GM12878 (cell line): ENCODE data around the gene UQCRC1. TPM values are rescaled to one million over a fixed set of nuclear protein-coding genes. Genes with fewer than 3 reads are reported as not detected.

Experiments used
- ATAC-seq: fragments of 200-7000 bp; cut with Tn5 transposase; 3 replicates; pipeline ENCODE4 v1.9.1; 2020; ENCODE audit warnings: mild to moderate bottlenecking, moderate library complexity
- BruUV-seq: library from RNA; stranded (reverse); fragments of 400-500 nt; replicated peaks from 2 replicates; lab custom pipeline; 2021; lab: Mats Ljungman, UMichigan
- CTCF ChIA-PET: fragments of 300-600 bp; sonication (Branson Sonifier 250); formaldehyde crosslinking; extraction: SDS; loops from one replicate; lab custom pipeline; 2021; ENCODE audit warnings: inconsistent platforms; lab: Yijun Ruan, JAX
- POLR2A ChIA-PET: fragments of 350-600 bp; formaldehyde crosslinking; extraction: SDS; loops from one replicate; lab custom pipeline; 2021; ENCODE audit warnings: inconsistent platforms; lab: Charles Lee
- RAD21 ChIA-PET: fragments of 300-600 bp; sonication (Branson Sonifier 250); formaldehyde crosslinking; loops from one replicate; lab custom pipeline; 2023; ENCODE audit warnings: antibody characterized with exemption; ENCODE audit not compliant: unreplicated experiment; lab: Charles Lee
- SMC1A ChIA-PET: fragments of 300-600 bp; sonication (Branson Sonifier 250); formaldehyde crosslinking; loops from one replicate; lab custom pipeline; 2023; ENCODE audit not compliant: unreplicated experiment, uncharacterized antibody; lab: Charles Lee
- DNase-seq: peaks from one replicate; pipeline ENCODE4 v3.0.0-alpha.2; 2011; ENCODE audit warnings: low read depth, low spot score
- FAIRE-seq: peaks from 3 replicates; lab custom pipeline; 2011; peaks lifted over from hg19 to GRCh38; lab: Jason Lieb, UNC
- H2AFZ ChIP-seq: 2 replicates; pipeline ENCODE4 v1.6.0; 2011; ENCODE audit warnings: low read depth, low read length, control low read depth; ENCODE audit not compliant: control insufficient read depth
- H3K27ac ChIP-seq: 2 replicates; pipeline ENCODE4 v1.5.1; 2011; ENCODE audit warnings: control low read depth; ENCODE audit not compliant: control insufficient read depth, insufficient read depth
- H3K27me3 ChIP-seq, 2 experiments: replicated peaks in 1 of 2; 2 replicates each; pipeline versions ENCODE4 v1.6.0 to v1.6.1; 2011; ENCODE audit warnings: low read length in 1 of 2; ENCODE audit not compliant: control insufficient read depth in 2 of 2, insufficient read depth in 2 of 2
- H3K36me3 ChIP-seq, 2 experiments: 2 replicates each; pipeline ENCODE4 v1.5.1; 2011; ENCODE audit warnings: low read length in 1 of 2; ENCODE audit not compliant: control insufficient read depth in 2 of 2, insufficient read depth in 2 of 2
- H3K4me1 ChIP-seq: 2 replicates; pipeline ENCODE4 v1.6.1; 2011; ENCODE audit warnings: mild to moderate bottlenecking, low read length, moderate library complexity, mixed read lengths; ENCODE audit not compliant: control insufficient read depth, insufficient read depth
- H3K4me2 ChIP-seq: 2 replicates; pipeline ENCODE4 v1.6.0; 2011; ENCODE audit warnings: control low read depth; ENCODE audit not compliant: control insufficient read depth, insufficient read depth
- H3K4me3 ChIP-seq: fragments of 200-600 bp; sonication (generic); 2 replicates; pipeline ENCODE4 v1.5.1; 2016
- H3K79me2 ChIP-seq: 2 replicates; pipeline ENCODE4 v1.6.0; 2011; ENCODE audit warnings: low read length; ENCODE audit not compliant: control insufficient read depth, insufficient read depth
- H3K9ac ChIP-seq: 2 replicates; pipeline ENCODE4 v1.8.0; 2011; ENCODE audit warnings: low read length, control low read depth, mixed read lengths; ENCODE audit not compliant: control insufficient read depth, insufficient read depth
- H3K9me3 ChIP-seq: replicated peaks from 3 replicates; pipeline ENCODE4 v1.5.1; 2011; ENCODE audit warnings: mild to moderate bottlenecking, low read length; ENCODE audit not compliant: control insufficient read depth, insufficient read depth
- H4K20me1 ChIP-seq: 2 replicates; pipeline ENCODE4 v1.6.0; 2011; ENCODE audit not compliant: control insufficient read depth, insufficient read depth
- CBFB ChIP-seq: IDR thresholded peaks from 2 replicates; pipeline ENCODE4 v1.6.1; 2016; ENCODE audit warnings: antibody characterized with exemption, low read depth
- EED ChIP-seq: sonication (generic); IDR thresholded peaks from 2 replicates; pipeline ENCODE4 v1.6.1; 2016; ENCODE audit warnings: antibody characterized with exemption, low read depth
- HCFC1 ChIP-seq: fragments of 150-350 bp; IDR thresholded peaks from 2 replicates; pipeline ENCODE4 v1.6.1; 2014; ENCODE audit warnings: low read length
- PML ChIP-seq: IDR thresholded peaks from 2 replicates; pipeline ENCODE4 v1.6.1; 2012; ENCODE audit warnings: low read length, inconsistent platforms
- POU2F2 ChIP-seq: IDR thresholded peaks from 3 replicates; pipeline ENCODE4 v1.6.1; 2011; ENCODE audit warnings: low read depth, mild to moderate bottlenecking, low read length, borderline replicate concordance
- SMAD5 ChIP-seq: IDR thresholded peaks from 2 replicates; pipeline ENCODE4 v1.6.1; 2016; ENCODE audit warnings: antibody characterized with exemption, low read depth
- SREBF2 ChIP-seq: IDR thresholded peaks from 2 replicates; pipeline ENCODE4 v1.6.1; 2012; ENCODE audit warnings: mild to moderate bottlenecking, low read length
- TAF1 ChIP-seq: IDR thresholded peaks from 2 replicates; pipeline ENCODE4 v1.6.1; 2011; ENCODE audit warnings: mild to moderate bottlenecking, low read depth, low read length, borderline replicate concordance
- ZNF384 ChIP-seq: IDR thresholded peaks from 2 replicates; pipeline ENCODE4 v1.6.1; 2012; ENCODE audit warnings: low read depth, mild to moderate bottlenecking, low read length, improper control_type of control experiment, borderline replicate concordance
- WGBS: methylation state at CpG from one replicate; pipeline ENCODE4 v1.1.6; 2016; ENCODE audit warnings: low lambda C conversion rate; ENCODE audit not compliant: insufficient replicate concordance, insufficient coverage; ENCODE audit errors: missing lambda C conversion rate; 5-methylcytosine and 5-hydroxymethylcytosine counted together
- in situ Hi-C: fragments of 300-500 bp; cut with MboI; formaldehyde crosslinking; loops from 9 replicates; pipeline ENCODE4 v1.14.3; 2018; ENCODE audit warnings: mixed read lengths
- intact Hi-C: fragments of 100-400 bp; cut with micrococcal nuclease; formaldehyde crosslinking; loops from one replicate; pipeline ENCODE4 v1.14.2; 2022; ENCODE audit not compliant: unreplicated experiment
- polyA plus RNA-seq, 11 experiments: library from polyadenylated mRNA; depleted of rRNA in 4 of 11; unstranded in 6 of 11; stranded (reverse) in 5 of 11; fragments of >200 nt; fragmentation: Nextera tagmentation in 4 of 11; fragmentation: Illumina TruSeq in 1 of 11; extraction: Ambion mirVana in 4 of 11; extraction: Trizol in 1 of 11; gene quantifications; 1 replicate in 1 of 11; 2 replicates in 10 of 11; pipeline versions ENCODE4 v1.2.1 to v1.2.3, GENCODE V29; 2011 to 2016; ENCODE audit warnings: inconsistent platforms in 2 of 11, missing spikeins in 2 of 11, low read depth in 1 of 11
- total RNA-seq, 4 experiments: library from RNA; depleted of rRNA in 3 of 4; stranded (reverse); fragments of >200 nt in 3 of 4; fragmentation: Illumina TruSeq in 1 of 4; extraction: Trizol in 1 of 4; gene quantifications; 2 replicates each; pipeline versions ENCODE4 v1.2.1 to v1.2.3, GENCODE V29; 2013 to 2021
- TF ChIP-seq, protein P1 (sequence below): fragments of 450-650 bp; conservative IDR thresholded peaks from 2 replicates; pipeline ENCODE4 v1.6.1; 2017; ENCODE audit warnings: mild to moderate bottlenecking, moderate library complexity
- TF ChIP-seq, protein P2 (sequence below): IDR thresholded peaks from 2 replicates; pipeline ENCODE4 v1.6.1; 2011; ENCODE audit warnings: mild to moderate bottlenecking, low read depth, low read length, moderate library complexity; ENCODE audit not compliant: insufficient replicate concordance
- TF ChIP-seq, protein P3 (sequence below): fragments of 450-650 bp; formaldehyde crosslinking; IDR thresholded peaks from 2 replicates; pipeline ENCODE4 v1.4.0; 2020; ENCODE audit warnings: mild to moderate bottlenecking, moderate library complexity
- TF ChIP-seq, protein P4 (sequence below): fragments of 450-650 bp; IDR thresholded peaks from 2 replicates; pipeline ENCODE4 v1.6.1; 2017; ENCODE audit warnings: borderline replicate concordance

Gene UQCRC1
- total and polyA plus RNA-seq, 10 of the 15 experiments (the other 5 are each of a cell fraction or from before 2014, with no cell fraction given), result 116 to 426 (median 228) TPM

DNA sequence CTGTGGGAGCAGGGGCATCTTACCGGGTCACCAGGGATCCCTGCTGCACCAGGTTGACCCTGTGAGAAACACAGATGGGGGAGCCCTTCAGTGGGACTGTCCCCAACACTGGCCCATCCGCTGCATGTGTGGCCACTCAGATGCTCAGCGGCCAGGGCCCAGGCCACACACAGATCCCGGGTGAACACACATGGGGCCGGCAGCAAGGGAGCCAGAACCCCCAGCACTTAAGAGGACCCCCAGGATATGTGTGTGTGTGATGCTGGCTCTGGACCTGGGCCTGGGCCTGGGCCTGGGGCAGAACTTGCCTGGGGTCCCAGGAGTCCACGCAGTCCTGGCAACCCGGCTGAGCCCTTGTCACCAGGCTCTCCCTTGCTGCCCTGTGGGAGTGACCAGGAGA is 41.0 kb downstream of the UQCRC1 start:
- RAD21 ChIA-PET, result no interaction called here
- no TSS peak for BruUV-seq
- no peak for ATAC-seq
- FAIRE-seq, result no peak
- TF ChIP-seq SMAD5, result no peak
- no peak for TF ChIP-seq EED
- TF ChIP-seq TAF1, result no peak
- TF ChIP-seq, protein P1, sequence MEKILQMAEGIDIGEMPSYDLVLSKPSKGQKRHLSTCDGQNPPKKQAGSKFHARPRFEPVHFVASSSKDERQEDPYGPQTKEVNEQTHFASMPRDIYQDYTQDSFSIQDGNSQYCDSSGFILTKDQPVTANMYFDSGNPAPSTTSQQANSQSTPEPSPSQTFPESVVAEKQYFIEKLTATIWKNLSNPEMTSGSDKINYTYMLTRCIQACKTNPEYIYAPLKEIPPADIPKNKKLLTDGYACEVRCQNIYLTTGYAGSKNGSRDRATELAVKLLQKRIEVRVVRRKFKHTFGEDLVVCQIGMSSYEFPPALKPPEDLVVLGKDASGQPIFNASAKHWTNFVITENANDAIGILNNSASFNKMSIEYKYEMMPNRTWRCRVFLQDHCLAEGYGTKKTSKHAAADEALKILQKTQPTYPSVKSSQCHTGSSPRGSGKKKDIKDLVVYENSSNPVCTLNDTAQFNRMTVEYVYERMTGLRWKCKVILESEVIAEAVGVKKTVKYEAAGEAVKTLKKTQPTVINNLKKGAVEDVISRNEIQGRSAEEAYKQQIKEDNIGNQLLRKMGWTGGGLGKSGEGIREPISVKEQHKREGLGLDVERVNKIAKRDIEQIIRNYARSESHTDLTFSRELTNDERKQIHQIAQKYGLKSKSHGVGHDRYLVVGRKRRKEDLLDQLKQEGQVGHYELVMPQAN, result no peak
- TF ChIP-seq, protein P2, sequence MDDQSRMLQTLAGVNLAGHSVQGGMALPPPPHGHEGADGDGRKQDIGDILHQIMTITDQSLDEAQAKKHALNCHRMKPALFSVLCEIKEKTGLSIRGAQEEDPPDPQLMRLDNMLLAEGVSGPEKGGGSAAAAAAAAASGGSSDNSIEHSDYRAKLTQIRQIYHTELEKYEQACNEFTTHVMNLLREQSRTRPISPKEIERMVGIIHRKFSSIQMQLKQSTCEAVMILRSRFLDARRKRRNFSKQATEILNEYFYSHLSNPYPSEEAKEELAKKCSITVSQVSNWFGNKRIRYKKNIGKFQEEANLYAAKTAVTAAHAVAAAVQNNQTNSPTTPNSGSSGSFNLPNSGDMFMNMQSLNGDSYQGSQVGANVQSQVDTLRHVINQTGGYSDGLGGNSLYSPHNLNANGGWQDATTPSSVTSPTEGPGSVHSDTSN, result no peak
- TF ChIP-seq CBFB, result no peak
- TF ChIP-seq SREBF2, result no peak
- no peak for TF ChIP-seq POU2F2
- TF ChIP-seq ZNF384, result no peak
- no peak for TF ChIP-seq HCFC1
- TF ChIP-seq PML, result no peak
- TF ChIP-seq, protein P3, sequence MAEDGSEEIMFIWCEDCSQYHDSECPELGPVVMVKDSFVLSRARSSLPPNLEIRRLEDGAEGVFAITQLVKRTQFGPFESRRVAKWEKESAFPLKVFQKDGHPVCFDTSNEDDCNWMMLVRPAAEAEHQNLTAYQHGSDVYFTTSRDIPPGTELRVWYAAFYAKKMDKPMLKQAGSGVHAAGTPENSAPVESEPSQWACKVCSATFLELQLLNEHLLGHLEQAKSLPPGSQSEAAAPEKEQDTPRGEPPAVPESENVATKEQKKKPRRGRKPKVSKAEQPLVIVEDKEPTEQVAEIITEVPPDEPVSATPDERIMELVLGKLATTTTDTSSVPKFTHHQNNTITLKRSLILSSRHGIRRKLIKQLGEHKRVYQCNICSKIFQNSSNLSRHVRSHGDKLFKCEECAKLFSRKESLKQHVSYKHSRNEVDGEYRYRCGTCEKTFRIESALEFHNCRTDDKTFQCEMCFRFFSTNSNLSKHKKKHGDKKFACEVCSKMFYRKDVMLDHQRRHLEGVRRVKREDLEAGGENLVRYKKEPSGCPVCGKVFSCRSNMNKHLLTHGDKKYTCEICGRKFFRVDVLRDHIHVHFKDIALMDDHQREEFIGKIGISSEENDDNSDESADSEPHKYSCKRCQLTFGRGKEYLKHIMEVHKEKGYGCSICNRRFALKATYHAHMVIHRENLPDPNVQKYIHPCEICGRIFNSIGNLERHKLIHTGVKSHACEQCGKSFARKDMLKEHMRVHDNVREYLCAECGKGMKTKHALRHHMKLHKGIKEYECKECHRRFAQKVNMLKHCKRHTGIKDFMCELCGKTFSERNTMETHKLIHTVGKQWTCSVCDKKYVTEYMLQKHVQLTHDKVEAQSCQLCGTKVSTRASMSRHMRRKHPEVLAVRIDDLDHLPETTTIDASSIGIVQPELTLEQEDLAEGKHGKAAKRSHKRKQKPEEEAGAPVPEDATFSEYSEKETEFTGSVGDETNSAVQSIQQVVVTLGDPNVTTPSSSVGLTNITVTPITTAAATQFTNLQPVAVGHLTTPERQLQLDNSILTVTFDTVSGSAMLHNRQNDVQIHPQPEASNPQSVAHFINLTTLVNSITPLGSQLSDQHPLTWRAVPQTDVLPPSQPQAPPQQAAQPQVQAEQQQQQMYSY (CRISPR knock-in tag), result no peak
- TF ChIP-seq, protein P4, sequence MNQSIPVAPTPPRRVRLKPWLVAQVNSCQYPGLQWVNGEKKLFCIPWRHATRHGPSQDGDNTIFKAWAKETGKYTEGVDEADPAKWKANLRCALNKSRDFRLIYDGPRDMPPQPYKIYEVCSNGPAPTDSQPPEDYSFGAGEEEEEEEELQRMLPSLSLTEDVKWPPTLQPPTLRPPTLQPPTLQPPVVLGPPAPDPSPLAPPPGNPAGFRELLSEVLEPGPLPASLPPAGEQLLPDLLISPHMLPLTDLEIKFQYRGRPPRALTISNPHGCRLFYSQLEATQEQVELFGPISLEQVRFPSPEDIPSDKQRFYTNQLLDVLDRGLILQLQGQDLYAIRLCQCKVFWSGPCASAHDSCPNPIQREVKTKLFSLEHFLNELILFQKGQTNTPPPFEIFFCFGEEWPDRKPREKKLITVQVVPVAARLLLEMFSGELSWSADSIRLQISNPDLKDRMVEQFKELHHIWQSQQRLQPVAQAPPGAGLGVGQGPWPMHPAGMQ, result no peak
- TF ChIP-seq, all 136 proteins: peak for 0
- DNase-seq, result no peak
- H3K79me2 ChIP-seq, result no peaks in the 10 kb centered on the region
- H2AFZ ChIP-seq, result no peak overlapping the region
- H3K4me3 ChIP-seq, result no peak overlapping the region
- SMC1A ChIA-PET, result no interaction called here
- no peak overlapping the region for H3K9ac ChIP-seq
- no peak overlapping the region for H3K27ac ChIP-seq
- no peaks in the 10 kb centered on the region for H3K4me1 ChIP-seq
- no peak overlapping the region for H3K4me2 ChIP-seq
- POLR2A ChIA-PET, result no interaction called here
- CTCF ChIA-PET, result no interaction called here
- H3K36me3 ChIP-seq, result no peaks in the 10 kb centered on the region
- intact Hi-C loops, result no loop called here
- WGBS, result 29% methylated on average over 7 of the region's 7 CpGs
- no peaks in the 10 kb centered on the region for H3K9me3 ChIP-seq
- no peaks in the 10 kb centered on the region for H3K27me3 ChIP-seq
- in situ Hi-C loops, result no loop called here
- no peaks in the 10 kb centered on the region for H4K20me1 ChIP-seq
